H1 (cell line): ENCODE measurements around the gene OASL. TPM values are rescaled to one million over a fixed set of nuclear protein-coding genes. Genes with fewer than 3 reads are reported as not detected.

Experiments used
- CHD2 ChIP-seq: IDR thresholded peaks from 2 replicates; pipeline ENCODE4 v1.6.1; 2012; ENCODE audit warnings: low read length, improper control_type of control experiment
- RAD21 ChIP-seq, 2 experiments: IDR thresholded peaks in 1 of 2; conservative IDR thresholded peaks in 1 of 2; 2 replicates each; pipeline ENCODE4 v1.6.1; 2011; ENCODE audit warnings: low read depth in 2 of 2, low read length in 2 of 2, improper control_type of control experiment in 1 of 2, inconsistent platforms in 1 of 2, mild to moderate bottlenecking in 1 of 2, moderate library complexity in 1 of 2
- polyA plus RNA-seq, 7 experiments: library from polyadenylated mRNA; depleted of rRNA in 3 of 7; stranded (reverse) in 5 of 7; unstranded in 2 of 7; fragments of >200 nt in 5 of 7; fragments of 200-250 nt in 2 of 7; gene quantifications; 1 replicate in 5 of 7; 2 replicates in 1 of 7; 4 replicates in 1 of 7; pipeline versions ENCODE4 v1.2.1 to v1.2.3, GENCODE V29; 2011 to 2013; ENCODE audit warnings: missing spikeins in 2 of 7, mixed read lengths in 2 of 7
- total RNA-seq: library from RNA; stranded (reverse); fragmentation: NEBNext Ultra II Directional; extraction: Animal tissue kit (Norgen Biotek cat#: 25700); gene quantifications from 2 replicates; pipeline ENCODE4 v1.2.1, GENCODE V29; 2021

The OASL gene
- total and polyA plus RNA-seq, 2 of the 8 experiments (the other 6 are each of a cell fraction or from before 2014, with no cell fraction given) = not detected

- TF ChIP-seq RAD21 (IDR thresholded peaks at IDR 0.05 in 1 of 2, conservative IDR thresholded peaks at IDR 0.05 in 1 of 2; ENCODE audit: low read depth in 2 of 2, low read length in 2 of 2) = no peak
- no peak for TF ChIP-seq CHD2
- TF ChIP-seq, all 59 proteins: peak for 0
These were observed 46.7 kb upstream of the OASL start (continued) for GRCh38 chr12:121085506-121086353.
